A172 (cell line): Measurements from ENCODE around the gene ZSWIM1. TPM values are rescaled to one million over a fixed set of nuclear protein-coding genes. Genes with fewer than 3 reads are reported as not detected.

ENCODE experiments used
- DNase-seq: peaks from one replicate; pipeline ENCODE4 v3.0.0-alpha.2; 2015; ENCODE audit warnings: low spot score
- total RNA-seq: library from RNA; depleted of rRNA; stranded (reverse); fragments of >200 nt; shearing (Covaris generic); gene quantifications from 2 replicates; pipeline ENCODE4 v1.2.3, GENCODE V29; 2014; rRNA removed

The ZSWIM1 gene
- total RNA-seq: 7.7 and 10.0 TPM in 2 replicates

DNA sequence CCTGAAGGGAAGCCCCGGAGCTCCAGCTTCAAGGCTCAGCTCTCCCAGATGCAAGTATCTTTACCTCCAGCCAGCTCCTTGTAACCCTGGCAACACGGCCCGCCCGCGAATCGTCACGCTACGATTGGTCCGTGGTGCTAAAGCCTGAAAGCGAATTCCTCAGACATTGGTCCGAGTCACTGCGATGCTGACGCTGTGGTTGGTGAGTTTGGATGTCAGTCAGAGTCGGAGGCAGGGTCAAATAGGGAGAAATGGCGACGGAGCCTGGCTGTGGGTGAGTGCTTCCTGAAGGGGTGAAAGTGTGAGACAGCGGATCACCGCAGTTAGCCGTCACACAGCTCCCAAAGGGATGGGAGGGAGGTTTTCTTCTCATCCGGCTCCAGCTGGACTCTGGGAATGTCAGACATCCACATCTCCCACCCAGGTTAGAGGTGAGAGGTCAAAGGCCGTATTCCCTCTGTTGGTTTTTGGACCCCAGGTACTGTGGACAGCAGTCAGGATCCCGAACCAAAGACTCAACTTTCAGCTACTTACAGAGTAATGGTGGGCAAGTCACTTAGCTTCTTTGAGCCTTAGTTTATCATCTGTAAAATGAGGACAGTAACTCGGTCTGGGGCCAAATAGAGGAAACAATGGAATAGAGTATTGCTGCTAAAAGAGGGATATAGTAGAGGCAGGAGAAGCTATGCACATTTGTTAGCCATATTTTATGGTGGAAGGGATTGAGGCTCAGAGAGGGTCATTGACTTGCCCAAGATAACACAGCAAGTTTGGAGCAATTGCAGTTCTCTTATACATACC lies at the start of gene ZSWIM1:
TSS of gene ZSWIM1 (plus strand) at position 240 of the 801 bp plus-strand sequence. CDS start 1,366 bp downstream, outside the sequence.
- peak; percentile 98 for DNase-seq

DNA sequence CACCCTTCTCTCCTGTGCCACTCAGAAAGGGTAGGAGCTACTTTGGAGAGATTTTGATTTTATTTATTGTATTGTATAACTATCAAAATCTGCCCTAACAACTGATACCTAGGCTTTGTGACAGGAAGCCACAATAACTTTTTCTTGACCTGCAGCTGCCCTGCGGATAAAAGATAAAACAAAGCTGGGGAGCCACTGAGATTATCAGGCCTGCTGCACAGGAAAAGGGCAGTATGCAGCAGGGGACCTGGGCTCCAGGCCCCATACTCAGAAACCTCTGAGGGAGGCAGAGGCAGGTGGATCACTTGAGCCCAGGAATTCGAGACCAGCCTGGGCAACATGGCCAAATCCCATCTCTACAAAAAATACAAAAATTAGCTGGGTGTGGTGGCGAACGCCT lies 48.4 kb upstream of the ZSWIM1 start:
- no peak for DNase-seq

DNA sequence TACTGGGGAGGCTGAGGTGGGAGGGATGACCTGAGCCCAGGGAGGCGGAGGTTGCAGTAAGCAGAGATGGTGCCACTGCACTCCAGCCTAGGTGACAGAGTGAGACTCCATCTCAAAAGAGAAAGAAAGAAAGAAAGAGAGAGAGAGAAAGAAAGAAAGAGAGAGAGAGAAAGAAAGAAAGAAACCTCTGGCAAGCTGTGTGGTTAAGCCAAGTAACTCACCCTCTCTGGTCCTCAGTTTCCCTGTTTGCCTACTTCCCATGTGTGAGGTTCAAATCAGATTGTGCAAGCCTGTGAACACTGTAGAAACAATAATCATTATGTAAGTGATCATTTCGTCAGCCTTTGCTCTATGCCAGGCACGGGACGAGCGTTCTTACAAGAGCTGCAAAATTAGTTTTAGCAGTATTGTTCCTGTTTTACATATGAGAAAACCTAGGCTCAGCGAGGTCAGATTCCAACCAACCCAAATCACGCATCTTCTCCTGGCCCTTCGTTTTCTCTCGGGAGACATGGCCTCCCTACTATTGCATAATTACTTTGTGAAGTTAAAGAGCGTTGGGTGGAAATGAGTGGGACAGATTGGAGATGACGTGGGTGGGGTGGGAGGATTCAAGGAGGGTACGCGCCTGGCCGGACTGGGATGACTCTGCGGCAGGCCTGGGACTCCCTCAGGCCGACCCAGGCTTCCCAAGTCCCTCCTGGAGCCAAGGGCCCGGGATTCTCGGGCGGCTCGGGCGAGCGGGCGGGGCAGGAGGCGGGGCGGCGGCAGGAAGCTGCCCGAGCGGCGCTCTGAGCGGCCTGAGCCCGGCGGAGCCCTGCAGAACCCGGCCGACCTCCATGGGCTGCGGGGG lies 47.8 kb upstream of the ZSWIM1 start, which contains the start of gene SNX21:
TSS of gene SNX21 (plus strand) at position 770 of the 853 bp plus-strand sequence. CDS start 121 bp downstream, outside the sequence.
- DNase-seq: peak; percentile 76

DNA sequence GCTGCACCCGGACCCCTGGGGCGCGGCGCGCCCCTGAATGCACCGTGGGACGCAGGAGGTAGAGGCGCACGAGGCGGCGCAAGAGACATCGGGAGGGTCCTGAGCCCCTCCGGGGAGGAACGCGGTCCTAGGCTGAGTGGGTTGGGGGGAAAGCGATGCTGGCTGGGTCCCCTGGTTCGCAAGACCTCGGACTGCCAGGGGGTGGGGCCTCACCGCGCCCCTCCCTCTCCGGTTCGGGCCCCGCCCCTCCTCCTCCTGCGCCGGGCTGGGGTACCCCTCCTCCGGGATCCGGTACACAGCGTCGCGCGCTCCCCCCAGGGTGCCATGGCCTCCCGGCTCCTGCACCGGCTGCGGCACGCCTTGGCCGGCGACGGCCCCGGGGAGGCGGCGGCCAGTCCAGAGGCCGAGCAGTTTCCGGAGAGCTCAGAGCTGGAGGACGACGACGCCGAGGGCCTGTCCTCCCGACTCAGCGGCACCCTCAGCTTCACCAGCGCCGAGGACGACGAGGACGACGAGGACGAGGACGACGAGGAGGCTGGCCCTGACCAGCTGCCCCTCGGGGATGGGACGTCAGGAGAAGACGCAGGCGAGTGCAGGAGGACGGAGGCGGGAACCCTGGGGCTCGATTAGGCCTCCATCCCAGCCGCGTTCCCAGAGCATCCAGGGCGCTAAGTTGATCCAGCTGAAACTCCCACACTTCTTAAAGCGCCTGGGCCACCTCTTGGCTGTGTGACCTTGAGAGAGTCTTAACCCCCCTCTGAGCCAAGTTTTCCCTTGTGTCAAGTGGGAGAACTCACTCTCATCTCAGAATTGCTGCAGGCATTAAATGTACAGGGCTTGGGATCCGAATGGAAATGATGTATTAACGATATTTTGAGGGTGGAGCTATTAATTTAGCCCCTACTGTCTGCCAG lies 46.9 kb upstream of the ZSWIM1 start:
- DNase-seq: peak; percentile 57

DNA sequence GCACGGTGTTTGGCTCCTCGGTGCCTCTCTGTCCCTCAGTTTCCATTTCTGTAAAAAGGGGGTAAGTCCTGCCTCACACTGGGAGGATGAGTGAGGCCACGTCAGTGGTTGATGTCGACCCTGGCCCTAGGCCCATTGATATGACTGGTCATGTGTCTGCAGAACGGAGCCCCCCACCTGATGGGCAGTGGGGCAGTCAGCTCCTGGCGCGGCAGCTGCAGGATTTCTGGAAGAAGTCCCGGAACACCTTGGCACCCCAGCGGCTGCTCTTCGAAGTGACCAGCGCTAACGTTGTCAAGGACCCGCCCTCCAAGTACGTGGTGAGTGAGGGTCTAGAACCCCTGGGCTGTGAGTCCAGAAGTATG lies 46.2 kb upstream of the ZSWIM1 start:
- DNase-seq: no peak

DNA sequence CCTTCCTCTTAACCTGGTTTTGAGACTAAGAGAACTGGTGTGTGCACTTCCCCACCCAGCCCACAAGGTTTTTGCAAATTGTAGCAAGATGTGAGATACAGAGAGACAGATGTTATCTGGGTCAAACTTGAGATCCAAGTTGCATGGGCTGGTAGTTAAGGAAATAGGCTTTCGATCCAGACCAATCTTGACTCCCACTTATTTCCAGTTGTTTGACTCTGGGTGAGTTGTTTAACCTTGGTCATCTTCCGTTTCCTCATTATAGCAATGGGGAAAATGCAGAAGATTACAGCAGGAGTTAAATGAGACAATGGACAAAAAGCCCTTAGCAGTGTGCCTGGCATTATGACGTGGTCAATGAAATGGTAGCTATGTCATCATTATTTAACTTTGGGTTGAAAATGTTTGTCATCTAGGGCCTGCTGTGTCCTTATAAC lies 45.7 kb upstream of the ZSWIM1 start:
- no peak for DNase-seq

DNA sequence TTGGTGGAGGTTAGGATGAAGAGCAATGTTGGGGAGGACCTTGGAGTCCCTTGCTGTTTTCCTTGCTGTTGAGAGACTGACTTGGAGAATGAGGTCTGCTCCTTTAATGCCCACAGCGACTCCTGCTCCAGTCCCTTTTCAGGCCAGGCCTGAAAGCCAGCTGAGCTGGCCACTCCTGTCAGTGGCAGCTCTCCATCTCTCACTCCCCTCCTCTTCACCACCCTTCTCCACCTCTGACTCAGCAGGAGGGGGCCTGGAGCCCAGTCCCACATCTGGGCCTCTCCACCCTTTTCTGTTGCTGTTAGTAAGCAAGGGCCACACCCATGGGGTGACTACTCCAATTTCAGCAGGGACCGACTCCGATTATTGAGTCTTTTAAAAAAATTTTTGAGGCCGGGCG lies 45.2 kb upstream of the ZSWIM1 start:
- DNase-seq: peak; percentile 77

DNA sequence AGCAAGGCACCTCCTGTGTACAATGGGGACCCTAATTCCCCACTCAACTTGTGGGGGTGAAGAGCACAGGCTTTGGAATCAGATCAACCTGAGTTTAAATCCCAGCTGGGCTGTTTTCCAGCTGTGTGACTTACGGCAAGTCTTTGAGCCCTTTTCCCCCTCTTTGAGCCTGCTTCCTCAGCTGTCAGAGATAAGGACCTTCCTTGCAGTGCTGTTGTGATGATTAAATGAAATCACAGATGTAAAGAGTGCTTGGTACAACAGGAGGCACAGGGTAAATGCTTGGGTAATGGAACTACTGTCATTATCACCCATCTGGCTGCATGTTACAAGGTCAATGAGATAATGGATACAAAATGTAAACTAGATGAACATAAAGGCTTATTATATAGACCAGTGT lies 44.2 kb upstream of the ZSWIM1 start:
- DNase-seq: no peak

DNA sequence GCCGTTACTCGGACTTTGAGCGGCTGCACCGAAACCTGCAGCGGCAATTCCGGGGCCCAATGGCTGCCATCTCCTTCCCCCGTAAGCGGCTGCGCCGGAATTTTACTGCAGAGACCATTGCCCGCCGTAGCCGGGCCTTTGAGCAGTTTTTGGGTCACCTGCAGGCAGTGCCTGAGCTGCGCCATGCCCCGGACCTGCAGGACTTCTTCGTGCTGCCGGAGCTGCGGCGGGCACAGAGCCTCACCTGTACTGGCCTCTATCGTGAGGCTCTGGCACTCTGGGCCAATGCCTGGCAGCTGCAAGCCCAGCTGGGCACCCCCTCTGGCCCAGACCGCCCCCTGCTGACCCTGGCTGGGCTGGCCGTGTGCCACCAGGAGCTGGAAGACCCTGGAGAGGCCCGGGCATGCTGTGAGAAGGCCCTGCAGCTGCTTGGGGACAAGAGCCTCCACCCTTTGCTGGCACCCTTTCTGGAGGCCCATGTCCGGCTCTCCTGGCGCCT lies 40.3 kb upstream of the ZSWIM1 start:
- no peak for DNase-seq

DNA sequence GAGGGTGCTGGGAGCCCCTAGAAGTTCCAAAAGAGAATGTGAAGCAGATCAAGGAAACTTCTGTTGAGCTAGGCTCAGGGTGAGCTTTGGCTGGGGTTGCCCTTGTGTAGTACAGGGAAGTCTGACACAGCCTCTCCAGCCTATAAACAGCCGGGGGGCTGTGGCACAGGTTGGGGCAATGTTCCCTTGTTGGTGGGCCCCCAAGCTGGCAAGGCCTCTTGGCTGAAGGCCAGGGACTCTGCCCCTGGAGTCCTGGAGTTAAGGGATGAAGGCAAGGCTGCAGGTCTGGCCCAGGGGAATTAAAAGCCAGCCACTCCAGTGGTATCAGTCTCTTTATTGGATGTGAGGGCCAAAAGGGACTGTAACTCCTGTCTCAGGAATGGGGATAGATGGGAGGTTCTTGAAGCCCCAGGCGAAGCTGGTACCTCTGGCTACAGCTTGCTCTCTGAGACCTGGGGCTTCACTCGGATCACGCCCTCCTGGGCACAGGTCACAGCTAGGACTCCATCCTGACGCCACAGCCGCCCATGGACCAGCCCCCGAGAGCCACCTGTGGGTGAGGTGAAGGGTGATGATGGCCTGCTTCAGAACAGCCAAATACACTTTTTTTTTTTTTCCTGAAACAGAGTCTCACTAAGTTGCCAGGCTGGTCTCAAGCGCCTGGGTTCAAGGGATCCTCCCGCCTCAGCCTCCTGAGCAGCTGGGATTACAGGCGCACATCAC lies 39.5 kb upstream of the ZSWIM1 start:
- DNase-seq: no peak

DNA sequence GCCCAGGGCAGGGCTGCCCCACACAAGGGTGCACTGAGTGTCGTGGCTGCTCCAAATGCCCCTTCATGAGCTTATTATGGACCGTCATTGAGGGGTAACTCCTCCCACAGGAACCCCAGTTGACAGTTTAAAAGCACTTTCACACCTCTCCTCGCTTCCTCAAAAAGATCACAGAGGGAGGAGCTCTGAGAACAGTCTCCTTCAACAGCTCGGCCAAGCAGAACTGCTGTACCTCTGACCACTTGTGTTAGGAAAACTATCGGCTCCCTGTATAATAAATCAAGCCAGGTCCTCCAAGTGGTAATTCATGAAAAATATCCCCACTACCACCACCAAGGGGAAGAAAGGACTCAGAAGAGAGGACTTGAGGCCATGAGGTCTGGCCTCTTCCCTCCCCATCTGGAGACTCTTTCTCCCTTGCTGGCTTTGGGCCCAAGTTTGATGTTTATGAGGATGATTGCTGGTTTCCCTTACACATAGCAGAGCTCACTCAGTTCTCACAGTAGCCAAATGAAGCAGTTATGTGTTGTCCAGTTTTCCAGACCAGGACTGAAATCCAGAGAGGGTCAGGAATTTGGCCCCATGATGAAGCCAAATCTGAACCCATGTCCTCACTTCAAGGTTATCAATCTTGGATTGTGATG lies 38.7 kb upstream of the ZSWIM1 start:
- peak; percentile 28 for DNase-seq

DNA sequence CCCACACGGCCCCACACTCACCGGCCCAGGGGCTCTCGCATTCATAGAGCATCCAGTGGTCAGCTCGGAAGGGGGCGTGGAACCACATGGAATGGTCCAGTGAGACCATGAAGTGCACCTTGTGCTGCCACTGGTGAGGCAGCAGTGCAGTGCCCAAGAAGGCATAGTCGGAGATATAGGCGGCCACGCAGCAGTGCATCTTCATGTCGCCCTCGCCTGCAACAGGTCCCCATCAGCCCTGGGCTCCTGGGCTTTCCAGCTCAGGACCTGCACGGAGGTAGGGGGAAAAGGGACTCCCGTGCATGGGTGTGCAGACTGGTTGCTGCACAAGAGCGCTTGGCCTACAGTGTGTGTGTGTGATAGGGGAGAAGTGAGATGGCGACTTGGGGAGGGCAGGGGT lies 37.5 kb upstream of the ZSWIM1 start:
- DNase-seq: no peak

DNA sequence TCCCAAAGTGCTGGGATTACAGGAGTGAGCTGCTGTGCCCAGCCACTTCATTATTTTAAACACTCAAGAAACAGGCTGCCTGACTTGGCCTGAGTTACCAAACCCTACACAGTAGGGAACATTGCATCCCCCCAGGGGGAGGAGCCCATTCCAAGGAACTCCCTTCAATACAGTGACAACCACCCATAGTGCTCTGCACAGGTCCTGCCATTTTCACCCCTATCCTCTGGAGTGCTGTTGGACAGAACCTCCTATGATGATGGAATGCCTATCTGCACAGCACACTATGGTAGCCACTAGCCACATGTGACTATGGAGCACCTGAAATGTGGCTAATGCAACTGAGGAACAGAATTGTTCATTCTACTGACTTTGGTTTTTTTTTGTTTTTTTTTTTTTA lies 35.6 kb upstream of the ZSWIM1 start:
- DNase-seq: no peak

DNA sequence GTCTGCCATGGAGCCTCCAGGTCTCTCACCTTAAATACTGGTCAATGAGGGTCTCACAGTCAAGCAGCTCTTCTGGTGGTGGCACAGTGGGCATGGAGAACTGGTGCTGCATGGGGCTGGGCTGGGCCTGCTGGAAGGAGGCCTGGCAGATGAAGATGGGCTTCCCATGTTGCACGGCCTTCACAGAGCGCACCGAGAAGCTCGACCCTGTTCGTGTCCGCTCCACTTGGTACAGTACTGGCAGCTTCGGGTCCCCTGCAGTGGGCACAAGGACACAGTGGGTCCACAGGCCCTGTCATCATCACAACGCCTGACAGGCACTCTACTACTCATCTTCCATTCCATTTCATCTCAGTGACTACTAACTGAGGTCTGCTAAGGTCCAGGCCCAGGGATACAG lies 32.6 kb upstream of the ZSWIM1 start:
- no peak for DNase-seq

DNA sequence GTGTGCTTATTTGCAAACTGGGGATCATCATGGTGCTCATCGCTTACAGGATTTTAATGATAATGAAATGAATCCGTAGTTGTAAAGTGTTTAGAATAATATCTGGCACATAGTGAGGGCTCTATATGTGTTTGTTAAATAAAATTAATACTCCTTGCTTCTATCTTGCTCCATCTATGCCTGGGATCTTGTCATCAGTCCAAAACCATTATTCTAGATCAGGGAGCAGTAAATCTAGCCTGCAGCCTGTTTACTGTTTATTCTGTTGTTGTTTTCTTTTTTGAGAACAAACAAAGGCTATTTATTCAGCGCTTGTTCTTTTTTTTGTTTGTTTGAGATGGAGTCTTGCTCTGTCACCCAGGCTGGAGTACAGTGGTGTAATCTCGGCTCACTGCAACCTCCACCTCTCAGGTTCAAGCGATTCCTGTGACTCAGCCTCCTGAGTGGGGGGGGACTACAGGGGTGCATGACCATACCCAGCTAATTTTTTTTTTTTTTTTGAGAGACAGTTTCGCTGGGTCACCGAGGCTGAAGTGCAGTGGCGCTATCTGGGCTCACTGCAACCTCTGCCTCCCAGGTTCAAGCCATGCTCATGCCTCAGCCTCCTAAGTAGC lies 32.0 kb upstream of the ZSWIM1 start:
- DNase-seq: no peak

DNA sequence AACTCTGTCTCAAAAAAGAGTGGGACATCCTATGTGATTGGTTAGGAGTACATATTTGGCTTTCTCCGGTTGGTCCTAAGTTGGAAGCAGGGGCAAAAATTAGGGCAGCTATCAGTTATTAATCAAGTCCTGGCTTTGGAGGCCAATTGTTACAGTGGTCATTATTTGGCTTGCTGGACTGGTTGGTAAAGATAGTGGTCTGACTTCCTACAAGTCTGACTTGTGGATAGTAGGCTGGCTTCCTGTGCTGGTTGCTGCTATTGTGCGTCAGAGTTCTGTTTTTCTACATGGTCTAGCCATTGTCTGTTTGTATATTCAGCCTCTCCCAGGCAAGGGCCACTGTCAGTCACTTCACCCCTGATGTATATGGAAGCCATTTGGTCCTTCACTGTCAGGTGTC lies 30.8 kb upstream of the ZSWIM1 start:
- DNase-seq: no peak

DNA sequence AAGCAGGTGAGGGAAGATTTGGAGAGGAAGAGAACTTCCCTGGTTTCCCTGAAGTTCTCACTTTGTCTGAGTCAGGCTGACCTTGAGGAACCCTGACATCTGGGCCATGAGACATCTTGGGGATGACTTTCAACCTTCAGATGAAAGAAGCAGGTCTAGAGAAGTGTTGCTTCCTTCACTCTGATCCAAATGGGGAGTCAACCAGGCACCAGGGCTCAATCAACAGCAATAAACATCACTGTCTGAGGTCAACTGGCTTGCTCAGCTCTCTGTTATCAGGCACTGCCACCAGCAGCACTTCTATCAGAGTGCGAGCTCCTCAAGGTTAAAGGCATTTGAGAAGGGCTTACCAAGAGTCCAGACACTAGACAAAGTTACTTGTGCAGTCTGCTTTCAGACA lies 30.1 kb upstream of the ZSWIM1 start:
- DNase-seq: no peak

DNA sequence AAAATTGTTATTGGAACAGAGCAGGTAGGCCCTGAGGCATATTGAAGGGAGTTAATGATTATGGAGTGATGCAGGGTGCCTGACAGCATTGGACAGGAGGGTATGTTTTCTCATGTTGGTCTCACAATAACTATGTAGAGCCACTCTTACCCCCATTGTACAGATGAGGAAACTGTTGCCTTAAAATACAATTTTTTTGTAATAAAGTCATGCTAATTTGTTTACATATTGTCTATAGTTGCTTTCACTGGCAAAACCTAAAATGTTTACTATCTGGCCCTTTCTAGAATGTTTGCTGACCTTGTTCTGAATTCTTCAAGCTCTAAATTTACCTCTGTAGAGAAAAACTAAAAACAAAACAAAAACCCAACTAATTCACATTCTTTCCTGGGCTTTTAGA lies 29.5 kb upstream of the ZSWIM1 start:
- DNase-seq: no peak

DNA sequence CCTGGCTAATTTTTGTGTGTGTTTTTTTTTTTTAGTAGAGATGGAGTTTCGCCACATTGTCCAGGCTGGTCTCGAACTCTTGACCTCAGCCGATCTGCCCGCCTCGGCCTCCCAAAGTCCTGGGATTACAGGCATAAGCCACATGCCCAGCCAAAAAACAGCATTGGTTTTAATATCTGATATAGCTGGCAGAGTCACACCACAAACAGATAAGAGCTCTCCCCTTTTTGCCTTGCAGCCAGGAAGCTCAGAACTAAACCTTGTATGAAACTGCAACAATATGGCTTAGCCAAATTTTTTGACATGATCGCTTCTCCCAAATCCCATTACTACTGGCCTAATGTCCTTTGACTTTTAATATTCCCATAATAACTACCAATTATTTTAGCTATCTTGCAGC lies 28.7 kb upstream of the ZSWIM1 start:
- no peak for DNase-seq

DNA sequence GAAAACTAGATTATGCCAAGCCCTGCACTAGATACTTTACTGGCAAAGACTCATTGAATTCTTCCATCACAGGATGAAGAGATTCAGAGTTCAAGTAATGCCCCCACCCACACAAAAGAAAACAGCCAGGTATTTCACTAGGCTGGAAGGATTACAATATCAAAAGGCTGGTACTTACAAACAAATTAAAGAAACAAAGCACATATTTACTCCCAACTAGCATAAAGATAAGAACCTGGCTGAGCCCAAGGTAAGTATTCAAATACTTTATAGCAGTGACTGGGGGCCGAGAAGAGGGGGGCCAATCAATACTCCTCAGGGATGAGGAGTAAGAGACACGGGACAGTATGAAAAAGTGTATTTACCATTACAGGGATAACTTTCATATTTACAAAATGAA lies 27.5 kb upstream of the ZSWIM1 start:
- DNase-seq: no peak
